HL-60/S4 (cell line): ENCODE measurements around the gene NPLOC4.

Experiments
- in situ Hi-C: fragments of 300-500 bp; cut with MboI; formaldehyde crosslinking; loops from 2 replicates; pipeline ENCODE4 v1.14.3; 2022; ENCODE audit warnings: low sequenced_read_pairs

The NPLOC4 gene

GRCh38 chr17:81590121-81590520, 46.8 kb downstream of the NPLOC4 start:
- in situ Hi-C loops = loop anchor here (25.0 kb wide), 1 partner anchor 328 kb away; no protein-coding TSS in a partner anchor

- in situ Hi-C loops = loop anchor here (25.0 kb wide), 1 partner anchor 327 kb away; no protein-coding TSS in a partner anchor
Observed at GRCh38 chr17:81589612-81590011, 47.3 kb downstream of the NPLOC4 start.

GRCh38 chr17:81586096-81586495, 50.8 kb downstream of the NPLOC4 start:
- in situ Hi-C loops = loop anchor here (25.0 kb wide), 1 partner anchor 324 kb away; no protein-coding TSS in a partner anchor

GRCh38 chr17:81584771-81585170, 52.1 kb downstream of the NPLOC4 start:
- in situ Hi-C loops = loop anchor here (25.0 kb wide), 1 partner anchor 322 kb away; no protein-coding TSS in a partner anchor

- in situ Hi-C loops = loop anchor here (25.0 kb wide), 1 partner anchor 321 kb away; no protein-coding TSS in a partner anchor
Observed at GRCh38 chr17:81583589-81584342, 53.1 kb downstream of the NPLOC4 start.

- in situ Hi-C loops = loop anchor here (25.0 kb wide), 1 partner anchor 320 kb away; no protein-coding TSS in a partner anchor
Observed at GRCh38 chr17:81582749-81583148, 54.2 kb downstream of the NPLOC4 start.

GRCh38 chr17:81582341-81582740, 54.6 kb downstream of the NPLOC4 start:
- in situ Hi-C loops = loop anchor here (25.0 kb wide), 1 partner anchor 320 kb away; no protein-coding TSS in a partner anchor

GRCh38 chr17:81581758-81582157, 55.2 kb downstream of the NPLOC4 start:
- in situ Hi-C loops = loop anchor here (25.0 kb wide), 1 partner anchor 319 kb away; no protein-coding TSS in a partner anchor

GRCh38 chr17:81580481-81580880, 56.4 kb downstream of the NPLOC4 start:
- in situ Hi-C loops = loop anchor here (25.0 kb wide), 1 partner anchor 318 kb away; no protein-coding TSS in a partner anchor

GRCh38 chr17:81579821-81580321, 57.0 kb downstream of the NPLOC4 start:
- in situ Hi-C loops = loop anchor here (25.0 kb wide), 1 partner anchor 318 kb away; no protein-coding TSS in a partner anchor

GRCh38 chr17:81579298-81579697, 57.6 kb downstream of the NPLOC4 start:
- in situ Hi-C loops = loop anchor here (25.0 kb wide), 1 partner anchor 317 kb away; no protein-coding TSS in a partner anchor

GRCh38 chr17:81578561-81579225, 58.2 kb downstream of the NPLOC4 start:
- in situ Hi-C loops = loop anchor here (25.0 kb wide), 1 partner anchor 316 kb away; no protein-coding TSS in a partner anchor

- in situ Hi-C loops = loop anchor here (25.0 kb wide), 1 partner anchor 316 kb away; no protein-coding TSS in a partner anchor
Observed at GRCh38 chr17:81578038-81578441, 58.9 kb downstream of the NPLOC4 start.

- in situ Hi-C loops = loop anchor here (25.0 kb wide), 1 partner anchor 315 kb away; no protein-coding TSS in a partner anchor
Observed at GRCh38 chr17:81577278-81578000, 59.5 kb downstream of the NPLOC4 start.

- in situ Hi-C loops = loop anchor here (25.0 kb wide), 1 partner anchor 314 kb away; no protein-coding TSS in a partner anchor
Observed at GRCh38 chr17:81576621-81577277, 60.2 kb downstream of the NPLOC4 start.

GRCh38 chr17:81575836-81576235, 61.1 kb downstream of the NPLOC4 start:
- in situ Hi-C loops = loop anchor here (25.0 kb wide), 1 partner anchor 314 kb away; no protein-coding TSS in a partner anchor

GRCh38 chr17:81574643-81574956, 62.3 kb downstream of the NPLOC4 start:
- in situ Hi-C loops = no loop called here

- in situ Hi-C loops = no loop called here
Observed at GRCh38 chr17:81573794-81574642, 62.9 kb downstream of the NPLOC4 start.
